ENCODE results near the gene CAMTA1. TPM values are rescaled to one million over a fixed set of nuclear protein-coding genes. Genes with fewer than 3 reads are reported as not detected.

CAMTA1 gene
- polyA plus RNA-seq, 1 experiment: 64.9 TPM

DNA sequence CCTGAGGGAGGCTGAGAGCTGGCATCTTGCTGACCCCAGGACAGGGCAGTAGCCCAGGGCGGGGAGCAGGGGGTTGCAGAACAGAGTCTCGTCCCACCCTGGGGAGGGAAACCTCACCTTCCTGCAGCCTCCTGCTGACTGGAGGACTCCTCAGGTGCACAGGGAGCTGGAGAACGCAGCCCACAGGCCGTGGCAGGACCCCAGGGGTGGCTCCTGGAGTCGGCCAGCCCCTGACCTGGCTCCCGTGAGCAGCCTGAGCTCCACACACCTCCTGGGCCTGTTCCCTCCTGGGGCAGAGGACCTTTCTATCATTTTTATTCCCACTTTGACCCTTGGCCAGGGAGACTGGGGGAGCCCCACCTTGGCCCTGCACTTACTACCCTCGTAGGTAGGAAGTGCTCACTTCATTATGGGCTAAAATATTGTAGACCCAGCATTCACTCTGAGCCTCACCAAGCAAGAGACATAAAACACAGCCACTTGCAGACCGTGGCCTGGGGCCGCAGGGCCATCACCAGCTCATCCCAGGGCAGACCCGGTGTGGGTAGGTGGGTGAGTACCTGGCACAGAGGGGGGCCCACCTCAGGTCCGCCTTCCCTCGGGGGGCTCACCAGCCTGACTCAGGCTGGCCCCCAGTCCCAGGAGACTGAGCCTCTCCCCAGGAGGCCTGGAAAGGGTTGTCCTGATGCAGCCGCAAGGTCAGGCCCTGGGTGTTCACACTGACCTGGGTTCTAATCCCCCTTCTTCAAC is 698.6 kb downstream of the CAMTA1 start:
- POLR2A ChIA-PET: no interaction called here
- CTCF ChIA-PET: interaction anchor here (0.7 kb wide), 2 partner anchors 95 to 163 kb away, joined by 3 to 4 read pairs; no protein-coding TSS in a partner anchor
- Histone ChIP-seq H3K4me3 (ENCODE audit: low read depth, low read length) (no peak overlapping the region), H3K27ac (ENCODE audit: low read depth, low read length) (no peak overlapping the region), H3K9me3 (ENCODE audit: control insufficient read depth, insufficient read depth, low read length) (peaks cover 4% of the 10 kb centered on the region; the same call in 1 of the 2 replicates), H3K27me3 (ENCODE audit: control insufficient read depth, insufficient read depth, low read length) (no peaks in the 10 kb centered on the region)
- no peak for TF ChIP-seq CTCF (IDR thresholded peaks at IDR 0.05; ENCODE audit: low read depth, low read length)
- DNase-seq (ENCODE audit: low read depth, low spot score): no peak

GRCh38 chr1:7485086-7485780 is 700.0 kb downstream of the CAMTA1 start:
- DNase-seq (ENCODE audit: low read depth, low spot score): no peak
- Histone ChIP-seq H3K9me3 (ENCODE audit: control insufficient read depth, insufficient read depth, low read length) (no peaks in the 10 kb centered on the region), H3K27me3 (ENCODE audit: control insufficient read depth, insufficient read depth, low read length) (no peaks in the 10 kb centered on the region), H3K4me3 (ENCODE audit: low read depth, low read length) (no peak overlapping the region), H3K27ac (ENCODE audit: low read depth, low read length) (no peak overlapping the region)
- ChIA-PET POLR2A (no interaction called here), CTCF (no interaction called here)
- no peak for TF ChIP-seq CTCF (IDR thresholded peaks at IDR 0.05; ENCODE audit: low read depth, low read length)

- no peak for DNase-seq (ENCODE audit: low read depth, low spot score)
- CTCF ChIA-PET: no interaction called here
These were observed 700.6 kb downstream of the CAMTA1 start for GRCh38 chr1:7485826-7486225.

GRCh38 chr1:7487766-7488474 is 702.7 kb downstream of the CAMTA1 start:
- H3K27me3 ChIP-seq (ENCODE audit: control insufficient read depth, insufficient read depth, low read length): no peaks in the 10 kb centered on the region
- no peaks in the 10 kb centered on the region for H3K9me3 ChIP-seq (ENCODE audit: control insufficient read depth, insufficient read depth, low read length)
- TF ChIP-seq CTCF (IDR thresholded peaks at IDR 0.05; ENCODE audit: low read depth, low read length): no peak
- H3K4me3 ChIP-seq (ENCODE audit: low read depth, low read length): no peak overlapping the region
- no peak overlapping the region for H3K27ac ChIP-seq (ENCODE audit: low read depth, low read length)
- no peak for DNase-seq (ENCODE audit: low read depth, low spot score)
- CTCF ChIA-PET: no interaction called here
- POLR2A ChIA-PET: no interaction called here

More at GRCh38 chr1:7485826-7486225, 700.6 kb downstream of the CAMTA1 start:
- H3K27ac ChIP-seq (ENCODE audit: low read depth, low read length): no peak overlapping the region
- no peaks in the 10 kb centered on the region for H3K9me3 ChIP-seq (ENCODE audit: control insufficient read depth, insufficient read depth, low read length)
- no peak for TF ChIP-seq CTCF (IDR thresholded peaks at IDR 0.05; ENCODE audit: low read depth, low read length)
- no peaks in the 10 kb centered on the region for H3K27me3 ChIP-seq (ENCODE audit: control insufficient read depth, insufficient read depth, low read length)
- no peak overlapping the region for H3K4me3 ChIP-seq (ENCODE audit: low read depth, low read length)
- POLR2A ChIA-PET: no interaction called here

DNA sequence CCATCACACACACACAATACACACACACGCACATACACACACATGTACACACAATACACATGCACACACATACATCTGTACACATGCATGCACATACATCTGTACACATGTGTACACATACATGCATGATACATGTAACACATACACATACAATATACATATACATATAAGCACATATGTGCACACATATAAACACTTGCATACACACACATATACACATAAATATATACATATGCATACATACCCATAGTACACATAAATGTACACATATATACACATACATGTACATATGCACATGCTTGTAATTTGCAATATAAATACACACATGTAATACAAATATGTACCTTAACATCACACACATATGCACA is 703.2 kb downstream of the CAMTA1 start:
- no peak for TF ChIP-seq CTCF (IDR thresholded peaks at IDR 0.05; ENCODE audit: low read depth, low read length)
- Histone ChIP-seq H3K9me3 (ENCODE audit: control insufficient read depth, insufficient read depth, low read length) (no peaks in the 10 kb centered on the region), H3K27ac (ENCODE audit: low read depth, low read length) (no peak overlapping the region), H3K27me3 (ENCODE audit: control insufficient read depth, insufficient read depth, low read length) (no peaks in the 10 kb centered on the region), H3K4me3 (ENCODE audit: low read depth, low read length) (no peak overlapping the region)
- no peak for DNase-seq (ENCODE audit: low read depth, low spot score)
- ChIA-PET CTCF (no interaction called here), POLR2A (no interaction called here)
